ENCODE measurements around the gene MAML2.

The MAML2 gene

DNA sequence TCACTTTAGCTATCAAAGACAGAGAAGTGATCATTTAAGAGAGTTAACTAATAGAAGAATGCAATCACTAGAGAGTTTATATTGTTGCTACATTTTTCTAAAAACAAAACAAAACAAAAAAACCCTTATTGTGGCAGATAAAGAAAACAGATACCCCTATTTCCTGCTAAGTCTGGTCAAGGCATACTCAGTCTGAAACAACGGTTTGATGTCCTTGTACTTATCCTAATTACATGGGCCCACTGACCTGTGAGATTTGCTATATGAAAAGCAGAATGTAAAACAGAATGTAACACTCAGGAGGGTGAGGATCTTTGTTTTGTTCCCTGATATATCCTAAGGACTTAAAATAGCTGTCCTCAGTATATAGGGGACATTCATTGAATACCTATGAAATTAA lies 24.6 kb downstream of the MAML2 start:
- no peak for DNase-seq (ENCODE audit: low read depth)

DNA sequence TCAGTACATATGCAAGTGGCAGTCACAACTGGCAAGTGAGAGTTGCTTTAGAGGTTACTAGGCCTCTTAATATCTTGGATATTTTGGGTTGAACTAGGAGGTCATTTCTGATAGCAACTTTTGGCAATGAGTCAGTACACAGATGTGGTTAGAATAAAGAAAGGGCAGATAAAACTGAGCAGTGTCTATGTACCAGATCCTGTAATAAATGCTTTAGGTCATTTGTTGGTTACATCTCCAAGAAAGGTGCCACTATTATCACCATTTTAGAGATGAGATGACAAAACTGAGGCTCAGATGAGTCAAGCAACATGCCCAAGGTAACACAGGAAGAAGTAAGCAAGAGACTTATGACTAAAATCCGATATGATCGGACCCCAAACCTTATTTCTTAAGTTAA lies 25.0 kb downstream of the MAML2 start:
- DNase-seq (ENCODE audit: low read depth) = no peak

GRCh38 chr11:96317571-96317970 lies 25.4 kb downstream of the MAML2 start:
- DNase-seq (ENCODE audit: low read depth) = no peak

DNA sequence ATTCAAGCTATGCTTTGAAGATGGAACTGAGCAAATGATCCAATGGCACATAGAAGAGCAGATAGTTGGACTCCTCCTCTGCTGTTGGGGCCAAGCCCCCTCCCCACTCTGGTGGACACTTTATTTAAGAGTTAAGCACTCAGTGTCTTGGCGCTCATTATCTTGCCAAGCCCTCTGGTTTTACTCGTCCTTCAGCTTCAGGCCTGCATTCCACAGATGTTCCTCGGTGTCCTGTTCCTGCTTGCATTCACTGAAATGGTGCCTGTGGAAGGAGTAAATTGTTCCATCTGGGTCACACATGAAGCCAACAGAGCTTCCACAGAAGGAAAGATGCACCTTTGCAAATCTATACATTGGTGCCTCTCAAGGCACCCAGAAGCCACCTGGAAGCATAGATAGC lies 26.1 kb downstream of the MAML2 start:
- DNase-seq (ENCODE audit: low read depth) = no peak

DNA sequence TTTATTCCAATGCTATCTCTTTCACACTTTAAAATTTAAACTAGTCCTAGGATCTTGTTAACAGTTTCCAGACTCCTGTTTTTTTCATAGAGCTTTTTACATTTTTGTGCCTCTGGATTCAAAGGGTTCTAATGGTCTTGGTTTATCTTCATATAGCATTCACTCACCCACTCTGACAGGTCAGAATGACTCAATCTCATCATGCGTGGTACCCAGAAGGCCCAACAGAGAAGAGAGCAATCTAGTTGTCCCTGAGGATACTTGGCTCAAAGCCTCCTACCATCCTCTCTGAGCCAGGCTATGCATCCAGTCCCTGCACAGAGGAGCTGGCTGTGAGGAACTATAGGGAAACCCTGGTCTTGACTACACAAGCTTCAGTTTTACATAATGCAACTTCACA lies 27.5 kb downstream of the MAML2 start:
- no peak for DNase-seq (ENCODE audit: low read depth)

DNA sequence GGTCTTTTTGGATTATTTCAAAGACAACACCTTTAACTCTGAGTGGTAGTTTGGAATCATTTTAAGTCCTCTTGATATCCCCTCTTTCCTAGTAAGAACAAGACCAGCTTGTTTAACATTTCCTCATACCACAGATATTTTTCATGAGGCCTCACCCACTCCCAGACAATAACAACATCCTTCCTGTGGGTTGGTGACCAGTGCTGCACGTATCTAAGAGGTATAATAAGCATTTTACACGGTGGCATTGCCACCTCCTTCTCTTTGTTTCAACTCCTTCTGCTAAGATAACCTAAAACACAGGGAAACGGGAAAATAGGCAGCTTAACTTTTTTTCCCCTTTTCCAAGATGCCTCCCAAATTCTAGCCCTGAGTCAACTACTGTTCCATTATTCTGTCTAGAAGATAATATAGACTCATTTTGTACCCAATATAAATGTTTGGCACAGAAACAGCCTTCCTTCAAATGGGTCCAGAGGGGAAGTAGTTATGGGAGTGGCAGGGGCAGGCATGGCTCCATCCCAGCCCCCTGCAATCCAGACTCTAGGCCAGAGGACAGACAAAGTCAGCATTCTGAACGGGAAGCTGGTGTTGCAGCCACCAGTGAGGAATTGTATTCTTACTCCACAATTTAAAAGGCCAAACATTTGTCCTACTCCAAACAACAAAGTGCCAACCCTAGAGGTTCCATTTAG lies 28.5 kb downstream of the MAML2 start:
- no peak for DNase-seq (ENCODE audit: low read depth)

- no peak for DNase-seq (ENCODE audit: low read depth)
These were observed 29.8 kb downstream of the MAML2 start for GRCh38 chr11:96313163-96313562.

- no peak for DNase-seq (ENCODE audit: low read depth)
These were observed 31.9 kb downstream of the MAML2 start for GRCh38 chr11:96311120-96311568.

DNA sequence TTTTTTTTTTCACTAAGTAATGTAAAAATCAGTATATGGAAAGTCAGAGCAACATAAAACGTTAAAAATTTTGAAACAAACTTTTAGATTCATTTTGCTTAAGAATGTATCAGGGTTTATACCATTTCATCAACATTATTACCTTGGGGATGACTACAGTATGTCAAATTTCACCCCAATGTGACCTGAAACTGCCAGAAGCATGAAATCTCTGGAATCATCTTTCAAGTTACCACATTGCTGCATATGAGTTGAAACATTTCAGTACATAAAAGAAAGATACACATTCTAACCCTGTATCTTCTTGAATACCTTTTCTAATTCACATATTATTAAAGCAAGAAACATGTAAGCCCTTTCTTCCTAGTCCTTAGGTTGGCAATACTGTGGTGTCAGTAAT lies 32.8 kb downstream of the MAML2 start:
- DNase-seq (ENCODE audit: low read depth) = no peak

- DNase-seq (ENCODE audit: low read depth) = no peak
These were observed 33.4 kb downstream of the MAML2 start for GRCh38 chr11:96309643-96310017.

GRCh38 chr11:96309016-96309642 lies 33.9 kb downstream of the MAML2 start:
- DNase-seq (ENCODE audit: low read depth) = no peak

DNA sequence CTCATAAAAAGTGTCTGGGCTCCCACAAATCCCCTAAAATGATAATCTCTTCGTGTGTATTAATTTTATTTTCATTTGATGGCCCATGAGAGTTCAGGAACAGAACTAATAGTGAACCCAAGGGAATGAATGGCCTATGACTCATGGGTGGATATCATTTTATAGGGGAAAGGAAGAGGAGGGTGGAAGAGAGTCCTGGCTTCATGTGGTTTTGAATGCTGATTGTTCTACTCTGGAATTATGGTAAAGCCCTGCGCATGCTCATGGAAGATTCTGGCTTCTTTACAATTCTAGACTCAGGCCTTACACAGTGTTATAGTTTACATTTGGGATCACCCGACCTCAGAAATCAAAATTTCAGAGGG lies 35.2 kb downstream of the MAML2 start:
- no peak for DNase-seq (ENCODE audit: low read depth)

GRCh38 chr11:96306933-96307775 lies 35.8 kb downstream of the MAML2 start:
- no peak for DNase-seq (ENCODE audit: low read depth)

GRCh38 chr11:96306600-96306932 lies 36.4 kb downstream of the MAML2 start:
- no peak for DNase-seq (ENCODE audit: low read depth)

GRCh38 chr11:96306071-96306470 lies 36.9 kb downstream of the MAML2 start:
- no peak for DNase-seq (ENCODE audit: low read depth)

- no peak for DNase-seq (ENCODE audit: low read depth)
These were observed 39.0 kb downstream of the MAML2 start for GRCh38 chr11:96303980-96304379.

DNA sequence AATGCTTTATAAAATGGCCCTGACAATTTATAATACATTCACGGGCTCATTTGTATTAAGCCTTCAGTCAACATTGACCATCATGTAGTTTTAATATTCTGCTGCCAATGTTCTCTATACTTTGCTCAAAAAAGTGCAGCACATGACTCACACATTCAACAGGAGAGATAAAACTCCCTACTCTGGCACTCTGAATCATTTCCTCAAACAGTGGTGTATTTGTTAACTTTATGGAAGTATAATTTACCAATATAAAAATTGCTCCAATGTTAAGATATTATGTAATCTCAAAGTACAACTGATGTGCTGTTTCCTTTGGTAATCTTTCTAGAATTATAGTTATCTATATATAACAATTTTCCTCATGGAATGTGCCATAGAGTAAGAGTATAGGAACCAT lies 39.9 kb downstream of the MAML2 start:
- DNase-seq (ENCODE audit: low read depth) = no peak

DNA sequence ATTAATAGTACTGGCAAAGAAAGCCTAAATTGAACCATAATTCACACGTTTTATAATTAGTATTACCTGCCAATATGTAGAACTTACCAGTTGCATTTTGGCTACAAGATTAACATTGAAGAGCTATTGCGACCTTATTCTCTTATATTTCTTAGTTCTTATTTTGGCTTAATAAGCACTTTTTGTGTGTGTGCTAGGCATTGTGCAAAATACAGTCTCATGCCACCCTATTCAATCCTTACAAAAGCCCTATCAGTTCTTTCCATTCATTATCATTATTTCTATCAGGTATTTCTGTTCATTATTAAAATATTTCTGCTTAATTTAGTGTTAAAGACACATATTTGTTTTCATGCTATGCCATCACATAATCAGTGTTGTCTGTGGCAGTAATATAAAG lies 41.2 kb downstream of the MAML2 start:
- DNase-seq (ENCODE audit: low read depth) = no peak

DNA sequence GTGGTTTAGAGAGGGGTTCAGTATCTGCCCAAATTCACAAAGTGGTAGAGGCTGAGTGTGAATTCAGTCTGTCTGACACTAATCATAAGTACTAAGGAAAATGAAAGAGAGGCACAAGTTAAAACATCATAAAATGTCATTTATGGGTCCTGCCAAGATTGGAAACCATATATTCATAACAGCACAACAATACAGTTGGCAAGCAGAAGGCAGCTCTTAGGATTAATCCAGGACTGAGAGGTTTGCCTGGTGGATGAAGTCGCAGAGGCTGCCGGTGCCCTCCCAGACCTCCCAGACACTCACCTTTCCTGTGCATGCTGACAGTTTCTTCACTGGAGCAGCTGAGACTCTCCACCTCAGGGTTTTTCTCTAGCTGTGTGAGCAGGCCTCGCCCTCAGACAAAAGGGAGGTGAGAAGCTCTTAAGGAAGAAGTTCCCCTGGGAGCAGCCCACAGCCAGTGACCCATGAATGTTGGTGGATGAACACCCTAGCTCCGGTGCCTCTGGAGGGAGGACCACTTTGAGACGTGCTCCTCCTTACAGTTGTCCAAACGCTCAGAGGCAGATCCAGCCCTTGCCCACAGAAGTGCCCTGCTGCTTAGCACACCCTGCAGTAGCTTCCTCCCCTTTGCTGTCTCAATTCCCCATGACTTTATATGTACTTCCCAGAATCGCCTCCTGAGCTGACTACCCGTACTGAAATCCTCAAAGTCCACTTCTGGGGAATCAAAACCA lies 43.7 kb downstream of the MAML2 start:
- DNase-seq (ENCODE audit: low read depth) = no peak

GRCh38 chr11:96295369-96295768 lies 47.6 kb downstream of the MAML2 start:
- no peak for DNase-seq (ENCODE audit: low read depth)

DNA sequence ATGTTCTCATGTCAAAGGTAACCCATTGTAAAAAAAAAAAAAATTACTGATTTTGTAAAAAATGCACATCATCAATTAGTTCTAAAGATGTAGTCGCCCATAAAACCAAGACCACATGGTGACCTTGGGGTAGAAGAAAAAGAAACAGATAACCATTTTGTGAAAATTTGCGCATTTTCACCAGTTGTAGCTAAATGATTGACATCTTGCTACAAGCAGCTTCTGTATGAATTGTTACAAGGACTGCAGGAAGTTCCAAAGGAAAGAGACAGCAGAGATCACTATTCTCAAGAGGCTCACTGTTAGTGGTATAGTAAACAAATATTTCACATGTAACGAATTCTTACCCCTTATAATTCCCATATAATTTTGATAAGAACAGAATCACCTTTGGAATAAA lies 48.7 kb downstream of the MAML2 start:
- DNase-seq (ENCODE audit: low read depth) = no peak

- DNase-seq (ENCODE audit: low read depth) = no peak
These were observed 49.4 kb downstream of the MAML2 start for GRCh38 chr11:96293598-96294021.

- no peak for DNase-seq (ENCODE audit: low read depth)
These were observed 49.9 kb downstream of the MAML2 start for GRCh38 chr11:96293109-96293508.

All from stimulated activated CD8-positive, alpha-beta memory T cell treated with anti-CD3 and anti-CD28 coated beads, Interleukin-4, amount 100 ng/mL, for 24 hours (primary cell).